Stimulated activated CD8-positive, alpha-beta memory T cell treated with anti-CD3 and anti-CD28 coated beads, Interleukin-2, amount 100 ng/mL, for 1 hour (primary cell): ENCODE results near the gene RPUSD1.
A peak's percentile ranks its signal among the peaks of the same experiment; 100 is the strongest.

Source experiments
- DNase-seq, 2 donors: peaks; one replicate each; pipeline ENCODE4 v3.0.0-alpha.2; 2020; ENCODE audit warnings: low read depth in 2 of 2

Gene RPUSD1

GRCh38 chr16:799111-799947 lies 11.1 kb upstream of the RPUSD1 start:
- no peak for DNase-seq

- no peak for DNase-seq
Observed at GRCh38 chr16:798666-799065, 10.5 kb upstream of the RPUSD1 start.

DNA sequence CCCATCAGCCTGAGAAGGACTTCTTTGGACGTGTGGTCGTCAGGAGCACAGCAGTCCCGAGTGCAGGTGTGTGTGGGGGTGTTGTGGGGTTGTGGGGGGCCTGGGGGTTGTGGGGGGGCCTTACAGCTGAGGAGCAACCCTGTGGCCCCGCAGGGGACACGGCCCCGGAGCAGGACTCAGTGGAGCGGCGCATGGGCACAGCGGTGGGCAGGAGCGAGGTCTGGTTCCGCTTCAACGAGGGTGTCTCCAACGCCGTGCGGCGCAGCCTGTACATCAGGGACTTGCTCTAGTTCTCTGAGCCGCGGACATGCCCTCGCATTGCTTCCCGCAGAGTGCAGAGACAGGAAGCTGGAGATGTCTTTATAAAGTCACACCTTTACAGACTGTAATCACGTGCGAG lies 9.5 kb upstream of the RPUSD1 start:
- no peak for DNase-seq

DNA sequence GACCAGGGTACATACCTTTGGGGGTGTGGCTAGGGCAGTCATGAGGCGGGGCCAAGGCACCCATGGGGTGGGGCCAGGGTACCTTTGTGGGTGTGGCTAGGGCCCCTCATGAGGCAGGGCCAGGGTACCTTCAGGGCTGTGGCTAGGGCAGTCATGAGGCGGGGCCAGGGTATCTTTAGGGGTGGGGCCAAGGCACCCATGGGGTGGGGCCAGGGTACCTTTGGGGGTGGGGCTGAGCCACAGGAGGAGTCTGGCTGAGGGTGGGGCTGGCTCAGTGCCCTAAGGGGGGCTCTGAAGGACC lies 8.9 kb upstream of the RPUSD1 start:
- no peak for DNase-seq

DNA sequence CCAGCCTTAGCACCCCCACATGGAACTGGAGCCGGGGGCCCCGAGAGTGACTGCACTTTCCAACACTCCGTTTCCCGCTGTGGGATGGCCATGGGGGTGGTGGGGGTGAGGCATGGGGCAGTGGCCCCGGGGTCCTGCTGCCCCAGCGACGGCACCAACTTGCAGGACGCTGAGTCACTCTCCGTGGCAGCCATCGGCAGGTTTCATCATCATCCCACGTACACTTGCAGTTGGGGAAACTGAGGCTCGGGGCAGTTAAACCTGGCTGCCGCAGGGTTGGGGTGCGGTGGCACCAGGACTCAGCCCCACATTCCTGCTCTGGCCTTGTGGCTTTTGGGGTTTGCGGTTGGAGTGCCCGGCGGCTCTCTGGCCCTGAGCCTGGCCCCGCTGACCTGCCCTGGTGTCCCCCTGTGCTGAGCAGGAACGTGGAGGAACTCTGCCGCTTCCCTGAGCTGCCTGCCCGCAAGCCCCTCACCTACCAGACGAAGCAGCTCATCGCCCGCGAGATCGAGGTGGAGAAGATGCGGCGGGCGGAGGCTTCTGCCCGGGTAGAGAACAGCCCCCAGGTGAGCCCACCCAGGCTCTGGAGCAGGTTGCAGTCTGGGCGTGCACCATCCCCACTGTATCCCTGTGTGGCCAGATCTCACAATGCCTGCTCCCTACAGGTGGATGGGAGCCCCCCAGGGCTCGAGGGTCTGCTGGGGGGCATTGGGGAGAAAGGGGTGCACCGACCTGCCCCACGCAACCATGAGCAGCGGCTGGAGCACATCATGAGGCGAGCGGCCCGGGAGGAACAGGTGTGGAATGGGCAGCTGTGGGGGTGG lies 8.3 kb upstream of the RPUSD1 start:
- no peak for DNase-seq

- no peak for DNase-seq
Observed at GRCh38 chr16:795580-796229, 7.5 kb upstream of the RPUSD1 start.

- no peak for DNase-seq
Observed at GRCh38 chr16:794853-795466, 6.8 kb upstream of the RPUSD1 start.

DNA sequence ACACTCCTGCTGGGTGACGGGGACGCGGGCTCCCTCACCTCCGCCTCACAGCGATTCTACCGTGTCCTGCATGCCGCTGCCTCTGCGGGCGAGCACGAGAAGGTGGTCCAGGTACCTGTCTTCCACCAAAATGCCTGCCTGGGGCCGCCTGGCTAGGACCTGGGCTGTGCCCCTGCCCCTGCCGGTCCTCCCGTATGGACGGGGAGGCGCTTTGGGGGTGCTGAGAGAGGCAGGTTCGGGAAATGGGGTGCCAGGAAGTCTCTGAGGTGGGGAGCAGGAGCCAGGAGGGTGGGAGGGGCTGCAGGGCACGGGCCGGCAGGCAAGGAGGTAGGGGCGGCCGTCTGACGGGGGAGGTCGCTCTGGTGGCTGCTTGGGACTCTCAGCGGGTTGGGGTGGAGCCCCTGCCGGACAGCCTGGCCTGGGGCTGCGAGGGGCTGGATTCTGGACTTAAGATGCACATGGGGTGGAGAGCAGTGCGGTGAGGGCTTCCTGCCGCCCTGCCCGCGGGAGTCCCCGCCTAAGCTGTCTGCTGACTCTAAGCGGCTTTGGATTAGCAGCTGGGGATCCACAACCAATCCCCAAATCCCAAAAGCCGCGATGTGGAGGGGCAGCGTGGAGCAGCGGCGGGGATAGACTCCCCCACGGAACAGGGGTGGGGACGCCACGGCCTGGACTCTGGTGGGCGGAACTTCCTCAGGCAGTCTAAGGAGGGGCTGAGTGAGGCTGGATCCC lies 6.1 kb upstream of the RPUSD1 start:
- DNase-seq: no peak

DNA sequence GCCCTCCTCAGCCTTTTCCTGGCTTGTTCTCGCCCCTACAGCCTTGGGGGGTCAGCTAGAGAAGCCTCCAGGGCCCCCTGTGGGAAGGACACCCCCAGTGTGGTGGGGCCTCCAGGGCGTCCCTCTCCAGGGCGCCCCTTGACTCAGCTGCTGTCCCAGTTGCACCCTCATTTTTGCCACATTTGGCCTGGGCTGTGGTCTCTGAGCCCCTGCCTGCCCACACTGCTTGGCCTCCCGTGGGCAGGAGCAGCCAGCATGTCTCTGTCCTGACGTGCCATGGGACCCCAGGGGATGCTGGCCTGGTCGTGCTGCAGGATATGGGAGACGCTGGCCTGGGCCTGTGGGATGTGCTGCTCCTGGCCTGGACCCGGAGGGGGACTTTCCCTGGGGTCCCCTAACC lies 5.2 kb upstream of the RPUSD1 start:
- DNase-seq: no peak

GRCh38 chr16:792221-792995 lies 4.2 kb upstream of the RPUSD1 start:
- DNase-seq: no peak

DNA sequence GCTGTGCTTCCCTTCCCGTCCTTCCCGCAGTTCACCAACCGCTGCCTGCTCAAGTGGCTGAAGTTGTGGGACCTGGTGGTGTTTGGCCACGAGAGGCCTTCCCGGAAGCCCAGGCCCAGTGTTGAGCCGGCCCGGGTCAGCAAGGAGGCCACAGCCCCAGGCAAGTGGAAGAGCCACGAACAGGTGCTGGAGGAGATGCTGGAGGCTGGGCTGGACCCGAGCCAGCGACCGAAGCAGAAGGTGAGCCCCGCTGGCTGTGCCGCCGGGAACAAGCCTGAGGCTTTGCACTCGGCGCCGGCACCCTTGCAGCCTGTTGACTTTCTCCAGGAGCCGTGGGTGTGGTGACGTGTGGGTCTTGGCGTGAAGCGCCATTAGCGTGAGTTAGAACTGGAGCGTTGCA lies 3.0 kb upstream of the RPUSD1 start:
- no peak for DNase-seq

- no peak for DNase-seq
Observed at GRCh38 chr16:790086-790485, 1.9 kb upstream of the RPUSD1 start.

DNA sequence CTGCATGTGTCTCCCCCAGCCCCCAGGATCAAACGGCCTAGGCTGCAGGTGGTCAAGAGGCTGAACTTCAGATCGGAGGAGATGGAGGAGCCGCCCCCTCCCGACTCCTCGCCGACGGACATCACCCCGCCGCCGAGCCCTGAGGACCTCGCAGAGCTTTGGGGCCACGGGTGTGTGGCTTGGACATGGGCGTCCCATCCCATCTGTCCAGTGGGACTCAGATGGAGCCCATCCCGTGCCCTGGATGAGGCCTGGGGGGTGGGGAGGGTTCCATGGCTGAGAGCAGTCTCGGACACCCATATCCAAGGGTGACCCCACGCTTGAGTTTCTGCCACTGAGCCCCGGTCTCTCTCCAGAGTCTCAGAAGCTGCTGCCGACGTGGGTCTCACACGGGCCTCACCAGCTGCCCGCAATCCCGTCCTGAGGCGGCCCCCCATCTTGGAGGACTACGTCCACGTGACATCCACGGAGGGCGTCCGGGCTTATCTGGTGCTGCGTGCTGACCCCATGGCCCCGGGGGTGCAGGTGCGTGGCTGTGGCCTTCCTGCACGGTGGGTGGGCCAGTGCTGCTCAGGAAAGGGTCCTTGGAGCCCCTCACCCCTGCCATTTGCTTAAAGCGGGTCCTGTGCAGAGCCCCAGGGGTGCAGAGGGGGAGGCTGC lies 1.1 kb upstream of the RPUSD1 start:
- DNase-seq: no peak

DNA sequence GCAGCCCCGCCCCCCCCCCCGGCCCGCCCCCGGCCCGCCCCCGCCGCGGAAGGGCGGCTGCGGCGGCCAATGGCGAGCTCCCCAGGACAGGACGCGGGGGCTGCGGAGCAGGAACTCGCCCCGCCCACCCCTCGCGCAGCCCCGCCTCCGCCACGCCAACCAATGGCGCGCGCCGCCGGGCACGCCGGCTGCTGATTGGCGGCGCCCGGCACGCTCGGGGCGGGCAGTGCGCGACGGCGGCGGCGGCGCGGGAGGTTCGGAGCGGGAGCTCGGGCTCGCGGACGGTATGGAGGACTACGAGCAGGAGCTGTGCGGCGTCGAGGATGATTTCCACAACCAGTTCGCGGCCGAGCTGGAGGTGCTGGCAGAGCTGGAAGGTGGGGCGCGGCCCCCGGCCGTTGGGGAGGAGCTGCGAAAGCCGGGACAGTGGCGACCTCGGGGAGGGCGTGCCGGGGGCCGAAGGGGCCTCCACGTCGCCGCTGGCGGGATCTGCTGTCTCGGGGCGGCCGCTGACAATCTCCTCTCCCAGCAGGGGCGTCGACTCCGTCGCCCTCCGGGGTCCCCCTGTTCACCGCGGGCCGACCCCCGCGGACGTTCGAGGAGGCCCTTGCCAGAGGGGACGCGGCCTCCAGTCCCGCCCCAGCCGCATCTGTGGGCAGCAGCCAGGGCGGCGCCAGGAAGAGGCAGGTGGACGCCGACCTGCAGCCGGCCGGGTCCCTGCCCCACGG lies 382 bp upstream of the RPUSD1 start, which contains the start of gene CHTF18:
TSS of gene CHTF18 (plus strand) at position 222 of the 728 bp plus-strand sequence. CDS start at position 287, 65 bp downstream.
- DNase-seq: peak; percentile 87 to 94

DNA sequence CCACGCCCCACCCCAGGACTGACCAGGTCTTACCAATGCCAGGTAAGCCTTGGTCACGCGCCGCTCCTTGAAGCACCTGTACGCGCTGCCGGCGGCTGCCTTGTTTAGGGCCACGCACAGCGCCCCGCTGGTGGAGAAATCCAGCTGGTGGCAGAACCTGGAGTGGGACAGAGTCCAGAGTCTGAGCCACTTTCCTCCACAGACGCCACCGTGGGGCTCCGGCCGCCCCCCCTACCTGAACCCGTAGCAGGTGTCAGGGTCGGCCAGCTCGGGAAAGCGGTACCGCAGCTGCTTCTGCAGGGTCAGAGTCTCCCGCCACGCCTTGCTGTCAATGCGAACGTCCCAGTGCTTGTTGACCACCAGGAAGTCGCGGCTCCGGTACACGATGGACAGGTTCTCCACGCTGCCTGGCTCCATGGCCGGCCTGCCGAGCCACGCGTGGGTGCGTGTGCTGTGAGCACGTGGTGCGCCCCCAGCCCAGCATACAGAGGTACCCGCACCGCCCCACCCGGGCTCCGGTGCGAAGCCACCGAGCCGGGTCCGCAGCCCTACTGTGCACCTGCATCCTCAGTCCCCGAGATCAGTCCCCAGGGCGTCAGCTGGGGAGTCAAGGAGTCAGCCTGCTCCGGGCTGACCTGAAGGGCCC lies 737 bp downstream of the RPUSD1 start:
- no peak for DNase-seq

DNA sequence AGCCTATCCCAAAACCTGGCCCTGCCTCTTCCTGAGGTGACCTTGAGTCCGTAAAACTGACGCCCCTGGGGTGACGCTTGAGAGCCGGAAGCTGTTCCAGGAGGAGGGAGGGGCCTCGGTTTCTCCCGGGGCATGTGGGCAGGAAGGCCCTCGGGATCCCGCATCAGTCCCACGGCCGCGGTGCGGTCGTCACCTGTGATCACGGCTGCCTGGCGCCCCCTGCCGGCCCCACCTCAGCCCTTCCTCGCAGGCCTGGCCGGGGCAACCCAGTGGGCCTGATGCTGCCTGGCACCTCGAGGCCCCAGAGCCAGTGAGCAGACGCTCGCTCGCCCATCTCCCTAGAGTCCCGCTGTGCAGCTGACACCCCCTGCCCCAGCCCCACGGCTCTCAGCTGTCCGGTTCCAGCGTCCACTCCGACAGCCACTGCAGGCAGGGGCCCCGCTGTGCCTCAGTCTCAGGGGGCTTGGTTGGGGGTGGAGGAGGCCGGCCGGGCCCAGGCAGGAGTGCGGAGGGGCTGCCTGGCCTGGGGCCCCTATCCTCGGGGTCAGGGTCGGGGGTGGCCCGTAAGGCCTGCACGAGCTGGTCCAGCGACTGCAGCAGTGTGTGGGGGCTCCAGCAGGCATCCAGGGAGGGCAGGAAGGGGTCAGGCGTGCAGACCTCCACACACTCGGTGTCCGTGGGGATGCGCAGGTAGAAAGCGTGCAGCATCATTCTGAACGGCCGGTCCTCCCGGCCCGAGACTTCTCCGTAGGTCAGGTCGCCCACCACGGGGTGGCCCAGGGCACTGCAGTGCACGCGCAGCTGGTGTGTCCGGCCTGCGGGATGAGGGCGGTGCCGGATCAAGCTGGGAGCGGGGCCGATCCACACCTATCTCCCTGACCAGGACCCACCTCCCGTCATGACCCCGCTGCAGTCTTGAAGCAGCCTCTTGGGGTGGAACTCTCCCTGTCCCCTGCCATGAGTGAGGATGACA lies 2.3 kb downstream of the RPUSD1 start:
- peak; percentile 35 to 62 for DNase-seq

DNA sequence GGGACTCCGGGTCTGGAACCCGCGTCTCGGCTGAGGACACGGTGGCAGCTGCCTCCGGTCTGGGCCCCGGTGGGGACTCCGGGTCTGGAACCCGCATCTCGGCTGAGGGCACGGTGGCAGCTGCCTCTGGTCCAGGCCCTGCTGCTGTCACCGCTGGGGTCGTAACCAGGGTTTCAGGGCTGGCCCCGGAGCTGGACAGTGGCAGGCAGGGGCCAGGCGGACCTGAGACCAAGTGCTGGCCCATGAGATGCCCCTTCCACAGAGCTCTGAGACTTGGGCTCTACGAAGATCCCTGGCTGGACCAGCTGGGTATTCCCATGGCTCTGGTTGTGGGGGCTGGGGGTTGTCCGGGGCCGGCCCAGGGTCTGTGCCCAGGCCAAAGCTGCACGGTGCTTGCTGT lies 3.8 kb downstream of the RPUSD1 start:
- no peak for DNase-seq
